Hematopoietic multipotent progenitor cell treated with erythropoietin and hydrocortisone succinate and interleukin-3 and kit ligand, for 17 days (in vitro differentiated cells): ENCODE measurements around the gene MYL7.

ENCODE experiments used
- DNase-seq: peaks from one replicate; pipeline ENCODE4 v3.0.0-alpha.2; 2015; ENCODE audit warnings: low spot score

MYL7 gene

DNA sequence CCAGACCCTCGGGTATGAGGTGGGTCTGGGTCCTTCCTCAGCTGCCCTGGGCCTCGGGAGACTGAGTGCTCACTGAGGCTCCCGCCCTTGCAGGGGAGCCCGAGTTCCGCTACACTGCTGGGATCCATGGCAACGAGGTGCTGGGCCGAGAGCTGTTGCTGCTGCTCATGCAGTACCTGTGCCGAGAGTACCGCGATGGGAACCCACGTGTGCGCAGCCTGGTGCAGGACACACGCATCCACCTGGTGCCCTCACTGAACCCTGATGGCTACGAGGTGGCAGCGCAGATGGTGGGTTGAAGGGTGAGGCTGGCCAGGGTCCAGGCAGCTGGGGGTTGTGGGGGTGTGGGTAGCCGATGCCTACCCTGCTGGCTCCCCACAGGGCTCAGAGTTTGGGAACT lies 29.4 kb downstream of the MYL7 start:
- no peak for DNase-seq

DNA sequence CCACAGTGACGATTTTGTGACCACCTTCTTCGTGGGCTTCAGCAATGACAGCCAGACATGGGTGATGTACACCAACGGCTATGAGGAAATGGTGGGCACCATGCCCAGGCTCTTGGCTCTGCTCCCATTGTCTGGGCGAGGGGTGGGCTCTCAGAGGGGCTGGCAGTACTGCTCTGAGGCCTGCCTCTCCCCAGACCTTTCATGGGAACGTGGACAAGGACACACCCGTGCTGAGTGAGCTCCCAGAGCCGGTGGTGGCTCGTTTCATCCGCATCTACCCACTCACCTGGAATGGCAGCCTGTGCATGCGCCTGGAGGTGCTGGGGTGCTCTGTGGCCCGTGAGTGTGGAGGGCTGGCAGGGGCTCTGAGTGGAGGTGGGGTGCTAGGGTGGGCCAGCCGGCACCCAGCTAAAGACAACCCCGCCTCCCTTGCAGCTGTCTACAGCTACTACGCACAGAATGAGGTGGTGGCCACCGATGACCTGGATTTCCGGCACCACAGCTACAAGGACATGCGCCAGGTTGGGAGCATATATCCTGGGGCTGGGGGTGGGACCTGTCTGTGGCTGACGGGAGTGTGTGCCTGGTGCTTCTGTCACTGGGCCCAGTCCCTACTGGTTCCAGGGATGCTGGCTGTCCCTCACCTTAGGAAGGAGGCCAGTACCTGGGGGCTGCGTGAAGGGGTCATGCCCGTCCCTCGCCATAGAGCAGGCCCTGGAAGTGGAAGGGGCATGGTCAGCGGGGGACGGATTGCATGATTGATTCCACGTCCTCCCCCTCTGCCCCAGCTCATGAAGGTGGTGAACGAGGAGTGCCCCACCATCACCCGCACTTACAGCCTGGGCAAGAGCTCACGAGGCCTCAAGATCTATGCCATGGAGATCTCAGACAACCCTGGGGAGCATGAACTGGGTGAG lies 30.2 kb downstream of the MYL7 start:
- no peak for DNase-seq

DNA sequence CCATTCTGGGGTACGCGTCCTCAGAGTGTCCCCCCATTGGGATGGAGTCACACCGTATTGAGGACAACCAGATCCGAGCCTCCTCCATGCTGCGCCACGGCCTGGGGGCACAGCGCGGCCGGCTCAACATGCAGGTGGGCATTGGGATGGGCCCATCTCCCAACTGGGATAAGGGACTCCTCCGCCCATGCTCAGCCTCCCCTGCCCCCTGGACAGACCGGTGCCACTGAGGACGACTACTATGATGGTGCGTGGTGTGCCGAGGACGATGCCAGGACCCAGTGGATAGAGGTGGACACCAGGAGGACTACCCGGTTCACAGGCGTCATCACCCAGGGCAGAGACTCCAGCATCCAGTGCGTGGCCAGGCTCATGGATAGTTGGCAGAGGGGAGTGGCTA lies 31.1 kb downstream of the MYL7 start:
- no peak for DNase-seq

DNA sequence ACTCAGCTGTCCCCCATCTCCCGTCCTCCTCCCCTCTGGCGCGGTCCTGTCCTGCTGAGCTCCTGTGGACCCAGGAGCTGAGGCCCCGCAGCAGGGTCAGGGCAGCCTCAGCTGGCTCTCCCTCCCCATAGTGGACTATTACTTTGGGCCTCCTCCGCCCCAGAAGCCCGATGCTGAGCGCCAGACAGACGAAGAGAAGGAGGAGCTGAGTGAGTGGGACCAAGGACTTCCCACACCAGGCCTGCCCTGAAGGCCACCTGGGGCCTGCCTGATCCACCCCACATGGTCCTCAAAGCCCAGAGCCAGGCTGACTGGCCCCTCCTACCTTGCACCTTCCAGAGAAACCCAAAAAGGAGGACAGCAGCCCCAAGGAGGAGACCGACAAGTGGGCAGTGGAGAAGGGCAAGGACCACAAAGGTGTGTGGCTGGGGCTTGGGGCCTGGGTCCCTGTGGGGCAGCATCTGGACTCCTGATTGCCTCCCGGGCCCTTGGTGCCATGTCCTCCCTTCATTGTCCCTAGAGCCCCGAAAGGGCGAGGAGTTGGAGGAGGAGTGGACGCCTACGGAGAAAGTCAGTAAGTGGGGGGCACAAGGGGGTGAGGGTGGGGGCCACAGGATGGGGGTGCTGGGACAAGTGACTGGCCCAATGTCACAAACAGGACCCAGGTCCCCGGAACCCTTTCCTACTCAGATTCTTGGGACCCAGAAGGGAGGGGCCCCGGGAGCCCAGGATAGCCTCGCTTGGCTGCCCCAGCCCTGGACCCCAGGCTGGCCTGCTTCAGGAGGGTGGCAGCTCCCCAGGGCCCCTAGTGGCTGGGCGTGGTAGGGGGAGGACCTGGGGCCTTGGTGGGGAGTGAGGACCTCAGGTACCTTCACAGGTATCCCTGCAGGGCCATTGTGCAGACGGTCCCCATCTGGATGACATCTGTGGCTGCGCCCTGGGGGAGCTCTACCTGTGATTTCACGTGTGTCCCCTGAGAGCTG lies 32.1 kb downstream of the MYL7 start:
- DNase-seq = no peak

DNA sequence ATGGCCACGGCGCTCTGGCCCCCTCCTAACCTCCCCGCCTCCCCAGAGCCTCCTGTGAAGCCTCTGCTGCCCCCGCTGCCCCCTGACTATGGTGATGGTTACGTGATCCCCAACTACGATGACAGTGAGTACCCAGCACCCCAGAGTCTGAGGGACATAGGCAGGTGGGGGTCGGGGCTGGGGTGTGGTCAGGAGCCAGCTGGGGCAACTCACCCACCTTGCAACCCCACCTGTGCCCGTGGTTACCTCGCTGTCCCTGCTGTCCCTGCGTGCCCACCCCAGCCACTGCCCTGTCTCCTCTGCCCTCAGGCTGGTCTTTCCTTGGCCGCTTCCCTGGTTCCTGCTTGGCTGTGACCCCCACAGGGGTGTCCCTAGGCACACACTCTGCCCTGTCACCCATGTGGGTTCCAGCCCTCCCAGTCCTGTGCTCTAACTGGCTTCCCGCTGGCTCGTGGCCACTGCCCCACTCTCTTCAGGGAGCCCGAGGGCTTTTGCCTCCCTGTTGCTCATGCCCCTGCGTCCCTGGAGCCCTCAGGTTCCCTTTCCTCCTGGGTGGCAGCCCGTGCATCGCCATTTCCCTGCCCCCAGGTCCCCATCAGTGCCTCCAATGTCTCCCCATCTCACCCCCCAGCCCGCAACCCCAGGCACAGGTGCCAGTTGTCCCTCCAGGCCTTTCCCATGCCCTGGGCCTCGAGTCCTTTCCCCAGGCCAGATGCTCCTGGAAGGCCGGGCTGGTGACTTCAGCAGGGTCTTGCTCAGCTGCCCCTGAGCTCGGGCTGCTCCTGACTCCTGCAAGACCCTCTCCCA lies 33.0 kb downstream of the MYL7 start:
- DNase-seq = no peak

DNA sequence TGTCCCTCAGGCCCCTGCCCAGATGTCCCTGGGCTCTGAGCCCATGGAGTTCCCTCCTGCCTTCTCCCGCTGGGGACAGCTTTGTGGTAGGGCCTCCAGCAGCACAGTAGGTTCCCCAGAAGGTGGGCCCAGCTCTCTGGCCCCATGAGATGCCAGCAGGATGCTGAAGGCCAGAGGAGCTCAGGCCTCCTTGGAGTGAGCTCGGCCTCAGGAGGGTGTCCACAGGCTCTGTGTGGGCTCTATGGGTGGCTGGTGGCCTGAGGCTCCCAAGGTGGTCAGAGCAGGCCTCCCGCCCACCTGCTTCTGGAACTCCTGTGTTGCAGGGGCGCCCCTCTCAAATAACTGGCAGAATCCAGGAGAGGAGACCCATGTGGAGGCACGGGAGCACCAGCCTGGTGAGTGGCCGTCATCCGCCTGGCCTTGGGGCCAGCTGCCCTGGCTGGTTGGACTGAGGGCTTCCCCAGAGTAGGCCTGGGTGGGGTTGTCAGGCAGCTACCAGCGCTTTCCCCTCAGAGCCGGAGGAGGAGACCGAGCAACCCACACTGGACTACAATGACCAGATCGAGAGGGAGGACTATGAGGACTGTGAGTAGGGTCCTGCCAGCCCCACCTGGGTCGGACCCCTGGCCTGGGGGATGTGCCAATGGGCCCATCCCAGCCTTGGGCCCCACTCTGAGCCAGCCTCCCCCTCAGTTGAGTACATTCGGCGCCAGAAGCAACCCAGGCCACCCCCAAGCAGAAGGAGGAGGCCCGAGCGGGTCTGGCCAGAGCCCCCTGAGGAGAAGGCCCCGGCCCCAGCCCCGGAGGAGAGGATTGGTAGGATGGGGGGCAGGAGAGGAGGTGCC lies 33.8 kb downstream of the MYL7 start:
- no peak for DNase-seq

DNA sequence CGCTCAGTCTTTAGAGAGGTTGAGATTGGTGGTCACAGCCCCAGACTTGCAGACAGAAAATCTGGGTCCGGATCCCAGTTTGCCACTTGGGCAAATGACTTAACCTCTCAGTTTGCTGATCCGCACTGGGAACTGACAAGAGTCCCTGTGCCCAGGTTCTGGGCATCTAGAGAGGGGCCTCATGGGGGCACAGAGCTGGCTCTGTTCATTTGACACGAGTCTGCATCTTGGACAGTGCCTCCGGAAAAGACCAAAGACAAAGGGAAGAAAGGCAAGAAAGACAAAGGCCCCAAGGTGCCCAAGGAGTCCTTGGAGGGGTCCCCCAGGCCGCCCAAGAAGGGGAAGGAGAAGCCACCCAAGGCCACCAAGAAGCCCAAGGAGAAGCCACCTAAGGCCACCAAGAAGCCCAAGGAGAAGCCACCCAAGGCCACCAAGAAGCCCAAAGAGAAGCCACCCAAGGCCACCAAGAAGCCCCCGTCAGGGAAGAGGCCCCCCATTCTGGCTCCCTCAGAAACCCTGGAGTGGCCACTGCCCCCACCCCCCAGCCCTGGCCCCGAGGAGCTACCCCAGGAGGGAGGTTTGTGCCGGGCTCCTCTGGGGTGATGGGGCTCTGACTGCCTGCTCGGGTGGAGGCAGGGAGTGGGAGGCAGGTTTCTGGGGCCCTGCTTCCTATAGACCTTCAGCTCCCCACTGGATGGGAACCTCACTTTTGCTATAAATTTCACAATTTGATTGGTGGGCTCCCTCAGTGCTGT lies 34.6 kb downstream of the MYL7 start:
- DNase-seq = no peak

DNA sequence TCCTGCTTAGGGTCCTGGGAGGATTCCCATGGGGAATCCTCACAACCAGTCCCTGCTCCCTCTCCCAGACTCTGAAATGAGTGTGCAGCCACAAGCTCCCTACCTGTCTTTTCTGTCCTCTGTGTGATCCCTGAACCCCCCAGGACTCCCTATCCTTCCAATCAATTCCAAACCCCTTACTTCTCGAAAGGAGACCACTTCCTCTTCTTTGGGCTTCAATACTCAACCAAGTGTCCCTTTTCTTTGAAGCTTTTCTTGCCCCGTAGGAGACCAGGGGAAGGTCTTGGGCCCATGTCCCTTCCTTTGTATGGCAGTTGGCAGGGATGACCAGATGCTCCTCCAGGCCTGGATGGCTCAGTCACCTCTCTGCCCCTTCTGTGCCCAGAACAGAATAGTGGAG lies 35.3 kb downstream of the MYL7 start:
- DNase-seq = no peak

DNA sequence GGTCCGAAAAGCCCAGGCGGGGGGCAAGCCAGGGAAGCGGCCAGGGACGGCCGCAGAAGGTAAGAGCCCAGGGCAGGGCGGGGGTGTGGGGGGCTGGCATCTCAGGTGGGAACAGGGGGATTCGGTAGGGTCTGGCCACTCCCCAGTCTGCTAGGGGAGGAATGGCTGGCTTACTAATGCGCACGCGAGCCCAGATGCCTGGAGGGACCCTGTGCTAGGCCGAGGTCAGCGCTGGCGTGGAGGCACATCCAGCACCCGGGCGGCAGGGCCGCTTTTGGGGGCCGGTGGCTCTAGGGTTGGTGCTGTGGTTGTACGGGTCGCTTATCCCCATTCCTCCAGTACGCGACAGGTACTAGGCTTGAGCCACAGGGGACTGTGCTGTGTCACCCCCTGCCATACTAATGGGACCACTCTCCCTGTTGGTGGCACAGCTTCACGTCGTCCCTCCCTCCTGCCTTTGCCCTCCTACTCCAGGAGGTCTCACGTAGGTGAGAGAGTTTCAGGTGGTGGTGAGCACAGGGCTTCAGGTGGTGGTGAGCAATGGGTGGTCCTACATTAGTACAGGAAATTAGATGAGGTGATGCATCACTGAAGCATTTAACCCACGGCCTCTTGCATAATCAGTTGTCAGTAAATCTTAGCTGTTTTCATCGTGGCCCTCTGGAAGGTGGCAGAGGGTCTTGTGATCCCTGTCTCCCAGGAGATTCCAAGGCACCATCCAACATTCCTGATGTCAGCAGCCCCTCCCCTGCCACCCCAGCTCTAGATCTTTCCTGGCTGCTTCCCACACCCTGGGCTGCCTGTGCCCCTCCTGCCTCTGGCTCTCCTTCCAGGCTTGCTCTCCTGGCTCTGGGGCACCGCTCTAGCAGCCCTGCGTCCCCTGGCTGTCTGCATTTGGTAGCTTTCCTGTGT lies 36.0 kb downstream of the MYL7 start:
- DNase-seq = no peak

DNA sequence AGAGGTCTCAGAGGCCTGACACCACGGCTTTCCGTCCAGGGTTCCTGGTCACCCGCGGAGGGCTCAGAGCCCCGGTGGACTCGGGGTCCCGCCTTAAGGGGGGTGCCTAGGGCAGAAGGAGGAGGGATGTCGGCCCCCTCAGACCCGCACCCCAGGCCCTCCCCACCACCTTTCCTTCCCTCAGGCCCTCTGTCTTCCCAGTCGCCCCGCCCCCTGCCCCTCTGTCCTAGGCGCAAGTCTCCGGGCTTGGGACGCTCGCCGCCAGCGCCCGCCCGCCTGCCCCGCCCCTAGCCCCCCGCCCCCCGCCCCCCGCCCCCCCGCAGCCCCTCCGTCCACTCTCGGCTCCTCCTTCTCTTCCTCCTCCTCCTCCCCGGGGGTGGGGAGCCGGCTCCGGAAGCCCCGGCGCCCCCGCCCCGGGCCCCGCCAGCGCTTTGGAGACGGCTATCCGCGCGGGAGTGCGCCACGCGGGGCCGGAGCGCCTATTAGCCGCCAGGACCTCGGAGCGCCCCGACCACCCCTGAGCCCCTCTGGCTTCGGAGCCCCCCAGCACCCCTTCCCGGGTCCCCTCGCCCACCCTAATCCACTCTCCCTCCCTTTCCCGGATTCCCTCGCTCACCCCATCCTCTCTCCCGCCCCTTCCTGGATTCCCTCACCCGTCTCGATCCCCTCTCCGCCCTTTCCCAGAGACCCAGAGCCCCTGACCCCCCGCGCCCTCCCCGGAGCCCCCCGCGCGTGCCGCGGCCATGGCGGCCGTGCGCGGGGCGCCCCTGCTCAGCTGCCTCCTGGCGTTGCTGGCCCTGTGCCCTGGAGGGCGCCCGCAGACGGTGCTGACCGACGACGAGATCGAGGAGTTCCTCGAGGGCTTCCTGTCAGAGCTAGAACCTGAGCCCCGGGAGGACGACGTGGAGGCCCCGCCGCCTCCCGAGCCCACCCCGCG lies 36.9 kb downstream of the MYL7 start, which contains the start of gene AEBP1:
Gene AEBP1 (plus strand): TSS at position 423 of the 937 bp plus-strand sequence. CDS start 321 bp downstream, at position 744.
- no peak for DNase-seq

DNA sequence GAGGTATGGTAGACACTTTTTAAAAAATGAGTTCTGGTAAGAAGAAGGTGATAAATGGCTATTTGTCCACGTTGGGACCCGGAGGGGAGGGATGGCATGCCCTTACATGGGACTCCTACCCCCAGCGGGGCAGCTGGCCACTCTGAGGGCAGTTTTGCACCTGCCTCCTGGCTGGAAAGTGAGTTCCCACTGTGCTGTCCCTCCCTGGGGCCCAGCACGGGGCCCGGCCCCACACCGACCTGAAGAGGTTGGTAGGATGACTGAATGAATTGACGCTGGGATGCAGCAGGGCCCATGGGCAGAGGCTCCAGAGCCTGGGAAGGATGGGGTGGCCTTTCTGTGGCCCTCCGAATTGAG lies 37.6 kb downstream of the MYL7 start:
- DNase-seq = no peak

DNA sequence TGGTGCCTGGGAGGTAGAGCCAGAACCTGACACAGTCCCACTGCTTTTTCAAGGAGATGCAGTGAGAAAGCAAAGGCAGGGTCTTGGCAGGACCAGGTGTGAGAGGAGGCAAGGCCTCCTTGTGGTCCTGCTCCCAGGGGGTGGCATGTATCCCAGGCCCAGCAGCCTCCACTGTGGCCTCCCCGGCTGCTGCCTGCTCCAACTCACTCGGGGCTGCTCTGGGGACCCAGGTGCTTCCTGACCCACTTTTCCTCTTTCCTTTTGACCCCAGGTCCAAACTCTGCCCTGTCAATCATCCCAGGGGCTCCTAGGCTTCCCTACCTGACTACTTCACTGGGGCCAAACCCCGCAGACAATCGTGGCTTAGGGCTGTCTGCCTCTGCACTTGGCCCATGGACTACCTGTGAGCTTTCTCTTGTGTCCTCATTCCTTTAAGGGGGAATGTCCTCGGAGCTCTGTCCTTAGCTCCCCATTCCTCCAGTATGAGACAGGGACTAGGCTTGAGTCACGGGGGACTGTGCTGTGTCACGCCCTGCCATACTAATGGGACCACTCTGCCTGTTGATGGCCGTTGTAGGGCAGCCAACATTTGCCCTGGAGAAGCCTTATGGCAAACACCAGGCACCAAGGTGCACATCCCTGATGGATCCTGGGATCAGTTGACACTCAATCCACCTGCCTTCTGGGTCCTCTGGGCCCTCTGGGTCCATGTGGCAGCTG lies 38.1 kb downstream of the MYL7 start:
- DNase-seq = no peak

DNA sequence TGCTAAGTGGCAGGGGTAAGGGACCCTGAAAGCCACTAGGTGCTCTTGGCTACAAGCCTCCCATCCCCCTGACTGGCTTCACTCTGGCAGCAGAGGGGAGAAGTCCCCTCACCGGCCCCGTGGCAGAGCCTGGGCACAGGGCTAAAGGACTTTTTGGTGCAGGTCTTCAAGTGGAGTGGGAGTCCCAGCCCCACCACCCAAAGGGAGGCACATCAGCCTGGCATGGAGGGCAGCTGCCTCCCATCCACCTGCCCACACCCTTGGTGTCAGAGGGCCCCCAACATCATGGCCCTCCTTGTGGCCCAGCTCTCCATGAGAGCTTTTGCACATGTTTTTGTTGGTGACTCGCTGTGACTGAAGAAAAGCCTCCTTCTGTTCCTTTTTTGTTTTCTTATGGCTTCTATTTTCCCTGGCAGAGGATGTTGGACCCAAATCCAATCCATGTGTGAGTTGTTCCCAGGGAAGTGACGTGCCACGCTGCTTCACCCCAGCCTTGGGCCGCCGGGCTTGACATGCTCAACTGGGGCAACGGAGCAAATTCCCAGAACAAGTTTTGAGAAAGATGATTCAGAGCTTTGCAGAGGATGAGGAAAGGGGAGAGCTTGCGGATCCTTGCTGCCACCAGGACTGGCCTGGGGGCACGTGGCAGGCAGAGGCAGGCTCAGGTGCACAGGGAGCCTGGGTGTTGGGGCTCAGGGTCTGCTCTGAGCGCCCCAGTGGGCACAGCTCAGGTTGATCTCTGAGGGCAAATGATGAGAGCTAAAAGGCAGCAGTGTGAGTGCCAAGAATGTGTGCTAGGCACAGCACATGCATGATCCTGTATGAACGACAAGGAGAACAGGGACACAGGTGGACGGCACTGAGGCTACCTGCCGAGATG lies 38.9 kb downstream of the MYL7 start:
- no peak for DNase-seq

DNA sequence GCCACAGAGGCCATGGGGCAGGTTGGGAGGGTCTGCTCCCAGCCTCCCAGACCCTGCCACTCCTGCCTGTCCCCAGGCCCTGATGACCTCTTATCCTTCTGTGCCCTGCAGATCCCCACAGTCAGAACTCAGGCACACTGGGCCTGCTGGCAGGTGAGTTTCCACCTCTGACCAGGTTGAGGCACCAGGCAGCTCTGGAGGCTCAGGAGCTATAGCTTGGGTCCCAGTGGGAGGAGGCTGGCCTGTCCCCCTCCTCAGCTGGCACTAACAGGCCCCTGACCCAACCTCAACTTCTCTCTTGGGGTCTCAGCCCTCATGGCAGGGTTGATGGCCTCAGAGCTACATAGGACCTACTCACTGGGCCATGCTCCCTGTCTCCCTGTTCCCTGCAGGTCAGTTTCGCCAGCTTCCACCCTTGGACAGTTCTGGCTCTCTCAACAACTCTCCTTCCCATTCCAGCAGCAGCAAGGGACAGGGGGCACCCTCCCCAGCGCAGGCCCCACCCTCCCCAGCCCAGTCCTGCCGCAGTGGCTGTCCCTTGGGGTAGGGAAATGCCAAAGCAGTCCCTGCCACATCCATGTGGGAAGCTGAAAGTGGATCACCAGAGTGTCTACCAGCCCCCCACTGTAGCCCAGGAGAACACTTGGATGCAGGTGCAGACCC lies 39.7 kb downstream of the MYL7 start:
- no peak for DNase-seq

DNA sequence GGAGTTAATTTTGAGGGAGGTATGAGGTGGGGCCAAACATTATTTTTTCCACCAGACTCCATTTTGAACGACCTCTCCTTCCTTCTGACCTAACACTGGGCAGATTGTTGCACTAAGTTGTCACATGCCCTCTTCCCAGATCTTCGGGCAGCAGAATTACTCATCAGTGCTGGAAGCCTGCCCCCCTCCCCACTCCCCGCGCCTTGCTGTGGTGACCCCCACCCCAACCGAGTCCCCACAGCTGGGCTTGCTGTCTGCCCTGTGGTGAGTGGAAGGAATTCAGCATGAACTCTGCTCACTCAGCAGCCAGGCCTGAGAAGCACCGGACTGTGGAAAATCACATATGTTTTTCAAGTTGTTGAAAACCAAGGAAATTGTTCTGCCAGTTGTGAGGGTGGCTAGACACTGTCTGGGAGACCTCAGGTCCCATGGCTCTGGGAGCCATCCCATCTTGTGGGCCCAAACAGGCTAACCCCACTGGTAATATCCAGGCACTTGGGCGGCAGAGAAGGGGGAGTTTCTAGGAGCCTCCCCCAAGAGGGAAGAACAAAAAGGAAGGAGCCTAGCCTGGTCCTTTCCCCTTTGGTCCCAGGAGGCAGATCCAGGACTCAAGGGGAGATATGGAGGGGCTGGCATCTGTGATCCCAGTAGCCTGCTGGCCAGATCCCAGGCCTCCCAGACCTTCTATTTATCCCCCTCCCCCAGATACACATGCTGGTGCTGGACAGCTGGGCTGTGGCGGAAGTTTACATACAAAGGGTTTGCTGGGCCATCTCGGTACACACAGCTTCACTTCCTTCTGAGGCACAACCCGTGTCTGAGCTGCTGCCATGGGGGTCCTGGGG lies 40.5 kb downstream of the MYL7 start:
- DNase-seq = no peak
